SK-N-SH (cell line): ENCODE measurements around the gene CXCL1.

Experiments
- ELF1 ChIP-seq: IDR thresholded peaks from 2 replicates; pipeline ENCODE4 v1.4.0; 2012
- GABPA ChIP-seq: IDR thresholded peaks from 2 replicates; pipeline ENCODE4 v1.4.0; 2012; ENCODE audit warnings: low read depth, mild to moderate bottlenecking
- GATA2 ChIP-seq: sonication (generic); formaldehyde crosslinking; IDR thresholded peaks from 2 replicates; pipeline ENCODE4 v1.5.0; 2020; ENCODE audit warnings: mild to moderate bottlenecking, missing genetic modification reagents
- JUND ChIP-seq: IDR thresholded peaks from 2 replicates; pipeline ENCODE4 v1.4.0; 2012
- POLR2AphosphoS5 ChIP-seq: IDR thresholded peaks from 2 replicates; pipeline ENCODE4 v1.6.1; 2012; ENCODE audit warnings: low read depth, low read length
- REST ChIP-seq: IDR thresholded peaks from 2 replicates; pipeline ENCODE4 v1.6.1; 2012; ENCODE audit warnings: mild to moderate bottlenecking, low read depth, low read length, moderate library complexity
- RXRA ChIP-seq: IDR thresholded peaks from 2 replicates; pipeline ENCODE4 v1.4.0; 2012; ENCODE audit warnings: low read depth, mild to moderate bottlenecking, borderline replicate concordance
- SIN3A ChIP-seq: IDR thresholded peaks from 2 replicates; pipeline ENCODE4 v1.6.1; 2012; ENCODE audit warnings: low read depth, mild to moderate bottlenecking, low read length, moderate library complexity, borderline replicate concordance
- TAF1 ChIP-seq: IDR thresholded peaks from 2 replicates; pipeline ENCODE4 v1.6.1; 2012; ENCODE audit warnings: low read depth, mild to moderate bottlenecking, low read length, moderate library complexity, borderline replicate concordance
- TEAD4 ChIP-seq: IDR thresholded peaks from 2 replicates; pipeline ENCODE4 v1.4.0; 2012; ENCODE audit warnings: mild to moderate bottlenecking, borderline replicate concordance; ENCODE audit not compliant: insufficient read depth
- TF ChIP-seq, protein P1 (sequence below): fragments of 200-600 bp; sonication (generic); IDR thresholded peaks from 2 replicates; pipeline ENCODE4 v1.6.1; 2017; ENCODE audit warnings: antibody characterized with exemption, mild to moderate bottlenecking, moderate library complexity
- TF ChIP-seq, protein P2 (sequence below): fragments of 150-350 bp; IDR thresholded peaks from 2 replicates; pipeline ENCODE4 v1.6.1; 2017; ENCODE audit warnings: antibody characterized with exemption, low read length, low read depth, borderline replicate concordance

GRCh38 chr4:73836373-73837279 lies 32.6 kb upstream of the CXCL1 start, which contains the start of gene CXCL6:
- TF ChIP-seq RXRA (no peak), TEAD4 (no peak), ELF1 (no peak), GABPA (no peak), POLR2AphosphoS5 (no peak), REST (no peak), GATA2 (CRISPR knock-in tag) (no peak), TAF1 (no peak), SIN3A (no peak), JUND (no peak)
- TF ChIP-seq, protein P1, sequence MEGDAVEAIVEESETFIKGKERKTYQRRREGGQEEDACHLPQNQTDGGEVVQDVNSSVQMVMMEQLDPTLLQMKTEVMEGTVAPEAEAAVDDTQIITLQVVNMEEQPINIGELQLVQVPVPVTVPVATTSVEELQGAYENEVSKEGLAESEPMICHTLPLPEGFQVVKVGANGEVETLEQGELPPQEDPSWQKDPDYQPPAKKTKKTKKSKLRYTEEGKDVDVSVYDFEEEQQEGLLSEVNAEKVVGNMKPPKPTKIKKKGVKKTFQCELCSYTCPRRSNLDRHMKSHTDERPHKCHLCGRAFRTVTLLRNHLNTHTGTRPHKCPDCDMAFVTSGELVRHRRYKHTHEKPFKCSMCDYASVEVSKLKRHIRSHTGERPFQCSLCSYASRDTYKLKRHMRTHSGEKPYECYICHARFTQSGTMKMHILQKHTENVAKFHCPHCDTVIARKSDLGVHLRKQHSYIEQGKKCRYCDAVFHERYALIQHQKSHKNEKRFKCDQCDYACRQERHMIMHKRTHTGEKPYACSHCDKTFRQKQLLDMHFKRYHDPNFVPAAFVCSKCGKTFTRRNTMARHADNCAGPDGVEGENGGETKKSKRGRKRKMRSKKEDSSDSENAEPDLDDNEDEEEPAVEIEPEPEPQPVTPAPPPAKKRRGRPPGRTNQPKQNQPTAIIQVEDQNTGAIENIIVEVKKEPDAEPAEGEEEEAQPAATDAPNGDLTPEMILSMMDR, result no peak
- TF ChIP-seq, protein P2, sequence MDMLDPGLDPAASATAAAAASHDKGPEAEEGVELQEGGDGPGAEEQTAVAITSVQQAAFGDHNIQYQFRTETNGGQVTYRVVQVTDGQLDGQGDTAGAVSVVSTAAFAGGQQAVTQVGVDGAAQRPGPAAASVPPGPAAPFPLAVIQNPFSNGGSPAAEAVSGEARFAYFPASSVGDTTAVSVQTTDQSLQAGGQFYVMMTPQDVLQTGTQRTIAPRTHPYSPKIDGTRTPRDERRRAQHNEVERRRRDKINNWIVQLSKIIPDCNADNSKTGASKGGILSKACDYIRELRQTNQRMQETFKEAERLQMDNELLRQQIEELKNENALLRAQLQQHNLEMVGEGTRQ, result no peak
